HG03558 (cell line): Measurements from ENCODE around the gene PDHA1.

Source experiments
- ATAC-seq: cut with Tn5 transposase; IDR thresholded peaks from one replicate; pipeline ENCODE4 v1.9.1; 2021; ENCODE audit warnings: moderate number of reproducible peaks; ENCODE audit not compliant: unreplicated experiment; ENCODE audit errors: extremely low read depth

PDHA1 gene

DNA sequence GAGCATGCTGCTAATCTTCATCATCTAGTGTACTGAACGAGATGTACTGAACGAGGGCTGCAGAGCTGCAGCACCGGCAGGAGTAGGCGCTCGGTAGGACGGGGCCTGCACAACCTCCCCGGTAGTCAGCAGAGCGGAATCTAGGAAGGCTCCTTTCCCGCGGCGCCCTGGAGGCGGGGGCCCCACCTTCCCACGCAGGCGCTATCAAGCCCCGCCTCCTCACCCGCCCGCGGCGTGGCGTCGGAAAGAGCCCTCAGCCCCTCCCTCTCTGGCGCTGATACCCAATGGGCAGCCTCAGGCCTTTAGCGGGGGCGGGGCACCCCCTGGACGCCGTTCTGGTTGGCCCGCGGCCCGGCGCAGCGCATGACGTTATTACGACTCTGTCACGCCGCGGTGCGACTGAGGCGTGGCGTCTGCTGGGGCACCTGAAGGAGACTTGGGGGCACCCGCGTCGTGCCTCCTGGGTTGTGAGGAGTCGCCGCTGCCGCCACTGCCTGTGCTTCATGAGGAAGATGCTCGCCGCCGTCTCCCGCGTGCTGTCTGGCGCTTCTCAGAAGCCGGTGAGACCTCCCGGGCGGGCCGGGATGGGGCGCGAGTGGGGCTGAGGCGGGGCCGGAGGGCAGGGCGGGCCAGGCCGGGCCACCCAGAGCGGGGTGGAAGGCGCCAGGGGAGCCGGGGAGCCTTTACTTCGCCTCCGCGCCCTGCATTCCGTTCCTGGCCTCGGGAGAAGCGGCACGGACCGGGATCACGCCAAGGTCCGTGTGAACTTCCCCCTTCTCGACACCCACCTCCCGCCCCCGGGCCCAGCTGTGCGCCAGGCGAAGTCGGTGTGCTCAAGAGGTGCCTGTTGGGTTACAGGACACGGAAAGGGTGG is at the start of gene PDHA1:
Gene PDHA1, plus strand, starts transcription at position 393 of the 874 bp plus-strand sequence. Its CDS starts 111 bp downstream, at position 504.
- peak; percentile 93 for ATAC-seq

- no peak for ATAC-seq
These were observed 40.4 kb upstream of the PDHA1 start for GRCh38 chrX:19303256-19303880.

DNA sequence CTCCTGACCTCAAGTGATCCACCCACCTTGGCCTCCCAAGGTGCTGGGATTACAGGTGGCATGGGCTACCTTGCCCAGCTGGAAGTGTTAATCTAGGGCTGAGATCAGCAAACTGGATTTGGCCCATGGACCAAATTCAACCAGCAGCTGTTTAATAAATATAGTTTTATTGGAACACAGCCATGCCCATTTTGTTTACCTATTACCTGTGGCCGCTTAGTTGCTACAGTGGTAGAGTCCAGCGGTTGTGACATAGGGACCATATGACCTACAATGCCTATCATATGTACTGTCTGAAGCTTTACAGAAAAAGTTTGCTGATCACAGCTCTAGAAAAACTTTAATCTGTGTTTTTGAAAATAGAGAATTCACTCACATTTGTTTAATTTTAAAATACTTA is 17.2 kb upstream of the PDHA1 start:
- ATAC-seq, result no peak

DNA sequence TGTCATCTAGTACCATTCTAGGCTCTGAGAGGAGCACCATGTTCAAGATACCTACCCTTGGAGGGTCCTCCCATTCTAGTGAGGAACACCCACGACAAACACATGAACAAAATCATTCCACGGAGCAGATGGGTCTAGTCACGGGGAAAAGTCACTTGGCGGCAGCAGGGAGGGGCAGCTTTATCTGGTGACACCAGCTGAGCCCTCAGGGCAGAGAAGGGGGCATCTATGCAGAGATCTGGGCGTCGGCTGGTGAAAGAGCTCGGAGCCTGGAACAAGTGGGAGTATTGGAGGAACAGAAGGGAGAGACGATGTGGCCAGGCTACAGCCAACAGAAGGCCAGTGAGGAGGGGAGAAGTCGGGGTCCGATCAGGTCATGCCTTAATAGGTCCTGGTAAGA is 11.9 kb upstream of the PDHA1 start:
- no peak for ATAC-seq

- ATAC-seq, result no peak
These were observed 10.7 kb upstream of the PDHA1 start for GRCh38 chrX:19332983-19333382.

DNA sequence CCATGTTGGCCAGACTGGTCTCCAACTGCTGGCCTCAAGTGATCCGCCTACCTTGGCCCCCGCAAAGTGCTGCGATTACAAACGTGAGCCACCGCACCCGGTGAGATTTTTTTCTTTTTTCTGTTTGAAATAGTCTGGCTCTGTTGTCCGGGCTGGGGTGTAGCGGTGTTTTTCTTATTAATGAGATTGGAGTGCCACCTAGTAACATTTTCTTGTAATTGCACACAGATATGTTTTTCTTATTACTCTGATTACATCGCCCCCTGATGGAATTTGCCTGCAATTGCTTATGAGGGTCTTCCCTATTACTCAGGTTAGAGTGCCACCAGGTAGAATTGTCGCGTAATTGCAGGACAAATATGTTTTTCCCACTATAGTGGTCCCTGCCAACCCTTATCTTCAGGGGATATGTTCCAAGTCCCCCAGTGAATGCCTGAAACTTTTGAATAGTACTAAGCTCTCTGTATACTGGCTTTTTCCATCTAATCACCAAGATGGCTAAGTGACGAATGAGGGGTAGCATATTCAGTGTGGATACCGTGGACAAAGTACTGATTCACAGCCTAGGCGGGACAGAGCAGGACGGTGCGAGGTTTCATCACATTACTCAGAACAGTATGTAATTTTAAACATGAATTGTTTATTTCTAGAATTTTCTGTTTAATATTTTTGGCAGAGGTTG is 8.6 kb upstream of the PDHA1 start:
- no peak for ATAC-seq

GRCh38 chrX:19342331-19342906 is 1.3 kb upstream of the PDHA1 start:
- no peak for ATAC-seq

DNA sequence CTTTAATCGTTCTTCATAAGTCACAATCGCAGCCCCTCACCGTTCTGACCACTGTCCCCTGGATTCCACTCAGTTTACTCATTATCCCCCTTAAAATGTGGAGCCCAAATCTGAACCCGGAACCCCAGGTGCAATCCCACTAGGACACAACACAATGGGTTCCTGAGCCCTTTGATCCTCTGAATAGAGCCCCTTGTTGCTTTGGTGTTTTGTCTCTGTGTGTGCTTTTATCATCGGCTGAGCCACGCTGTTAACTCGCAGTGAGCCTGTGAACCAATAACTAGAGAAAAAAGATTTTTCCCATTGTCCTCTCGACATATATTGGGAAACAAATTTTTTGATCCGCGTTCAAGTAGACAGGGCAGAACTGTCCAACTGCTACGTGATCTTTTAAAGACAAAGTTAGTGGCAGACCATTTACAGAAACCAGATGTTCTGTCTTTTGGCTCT is 617 bp upstream of the PDHA1 start:
- no peak for ATAC-seq

GRCh38 chrX:19344661-19345060 is 934 bp downstream of the PDHA1 start:
- no peak for ATAC-seq

DNA sequence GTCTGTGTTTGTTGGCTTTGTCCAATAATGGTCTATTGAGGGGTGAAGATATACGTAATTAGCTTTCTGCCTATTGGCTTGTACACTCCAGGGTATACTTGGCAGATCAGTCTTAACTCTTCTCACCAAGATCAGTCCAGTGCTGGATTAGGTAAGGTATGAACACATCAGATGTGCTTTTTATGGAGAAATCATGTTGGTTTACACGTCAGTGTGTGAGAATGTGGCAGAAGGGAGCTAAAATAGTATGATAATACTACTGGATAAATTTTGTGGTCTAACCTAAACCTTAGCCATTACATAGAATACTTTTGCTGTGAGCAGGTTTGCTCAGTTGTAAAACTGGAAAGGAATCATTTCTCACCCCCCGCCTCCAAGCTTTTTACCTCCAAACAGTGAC is 4.2 kb downstream of the PDHA1 start:
- ATAC-seq, result no peak

DNA sequence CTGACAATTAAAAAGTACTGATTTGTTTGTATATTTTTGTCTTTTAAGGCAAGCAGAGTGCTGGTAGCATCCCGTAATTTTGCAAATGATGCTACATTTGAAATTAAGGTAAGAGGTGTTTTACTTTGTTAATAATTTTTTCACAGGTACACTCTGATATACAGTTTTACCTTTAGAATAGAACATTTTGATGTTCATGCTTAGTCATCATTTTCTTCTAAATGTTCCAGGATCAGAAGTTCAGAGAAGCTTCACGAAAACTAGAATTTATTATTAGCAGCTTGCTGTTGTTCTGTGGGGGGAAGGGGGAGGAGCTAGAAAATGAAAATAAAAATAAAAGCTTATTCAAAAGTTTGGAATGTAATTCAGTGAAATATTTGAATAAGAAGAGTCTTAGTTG is 5.5 kb downstream of the PDHA1 start:
- no peak for ATAC-seq

GRCh38 chrX:19350941-19351384 is 7.2 kb downstream of the PDHA1 start:
- ATAC-seq, result peak; percentile 82

DNA sequence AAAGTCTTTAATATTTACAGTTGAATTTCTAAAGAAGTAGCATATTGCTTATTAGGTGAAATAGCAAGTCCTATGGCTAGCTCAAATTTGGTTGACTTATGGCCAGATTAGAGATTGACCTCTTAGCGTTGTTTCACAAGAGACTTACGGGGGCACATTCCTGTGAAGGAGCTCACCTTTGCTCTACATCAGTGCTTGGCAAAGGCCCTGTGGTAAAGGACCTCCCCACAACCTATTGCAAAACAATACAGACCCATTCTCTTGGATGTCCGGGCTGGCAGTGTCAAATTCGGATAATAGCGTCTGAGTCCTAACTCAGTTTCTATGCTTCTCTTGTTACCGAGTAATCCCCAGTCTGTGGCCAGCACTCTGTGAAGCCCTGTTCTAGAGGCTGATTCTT is 10.9 kb downstream of the PDHA1 start:
- no peak for ATAC-seq

GRCh38 chrX:19358521-19358920 is 14.8 kb downstream of the PDHA1 start:
- ATAC-seq, result no peak

DNA sequence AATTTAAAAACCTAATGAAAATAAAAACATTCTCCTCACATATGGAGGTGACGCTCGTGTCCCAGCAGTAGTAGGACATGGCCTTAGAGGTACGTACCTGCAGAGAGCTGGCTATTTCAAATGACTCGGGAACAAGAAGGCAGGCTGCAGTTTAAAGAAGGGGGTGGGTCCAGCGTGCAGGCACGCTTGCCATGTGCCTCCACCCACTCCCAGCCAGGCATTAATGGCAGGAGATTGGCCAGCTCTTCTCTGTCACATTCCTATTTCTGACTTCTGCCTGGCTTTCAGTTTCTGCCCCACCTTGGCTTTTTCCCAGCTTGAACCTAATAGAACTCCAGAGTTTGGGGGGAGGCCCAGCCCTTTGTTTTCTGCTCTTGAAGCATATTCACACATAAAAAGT is 17.2 kb downstream of the PDHA1 start:
- ATAC-seq, result no peak

DNA sequence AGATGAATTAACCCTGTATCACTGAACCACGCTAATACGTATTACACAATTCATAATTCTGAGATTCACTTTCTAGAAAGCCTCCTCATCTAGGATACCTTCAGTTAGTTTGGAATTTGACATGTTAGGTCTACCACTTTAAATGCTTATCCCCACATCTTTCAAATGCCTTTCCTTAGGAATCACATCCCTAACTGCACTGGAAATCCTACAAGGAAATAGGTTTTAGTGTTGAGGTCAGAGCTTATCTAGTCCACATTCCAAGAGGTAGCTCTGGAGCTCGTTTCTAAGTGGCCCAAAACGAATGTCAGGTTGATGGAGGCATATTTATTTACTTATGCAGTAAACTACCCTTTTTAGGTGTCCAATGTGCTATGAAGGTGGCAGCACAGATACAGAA is 18.0 kb downstream of the PDHA1 start:
- ATAC-seq, result no peak

- no peak for ATAC-seq
These were observed 24.8 kb downstream of the PDHA1 start for GRCh38 chrX:19368576-19368975.

DNA sequence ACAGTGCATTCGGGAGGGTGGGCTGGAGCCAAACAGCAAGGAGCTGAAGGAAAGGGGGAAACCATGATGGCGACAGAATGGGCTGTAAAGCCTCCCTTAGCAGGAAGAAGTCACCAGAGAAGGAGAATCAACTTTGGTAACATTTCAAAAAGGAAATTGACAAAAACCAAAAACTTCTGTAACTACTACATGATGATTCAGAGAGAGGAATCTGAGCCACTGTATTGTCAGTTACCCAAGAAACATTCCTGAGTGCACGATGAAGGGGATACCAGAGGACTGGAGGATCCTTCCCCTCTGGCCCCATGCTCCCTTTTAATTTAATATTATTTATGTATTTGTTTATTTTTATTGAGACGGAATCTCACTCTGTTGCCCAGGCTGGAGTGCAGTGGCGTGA is 26.3 kb downstream of the PDHA1 start:
- no peak for ATAC-seq

GRCh38 chrX:19372170-19372546 is 28.4 kb downstream of the PDHA1 start:
- ATAC-seq, result no peak

GRCh38 chrX:19372547-19373331 is 29.0 kb downstream of the PDHA1 start:
- ATAC-seq, result no peak
